WTC11 (cell line): ENCODE measurements around the gene PPP1R3F. TPM values are rescaled to one million over a fixed set of nuclear protein-coding genes. Genes with fewer than 3 reads are reported as not detected.
"Not testable (repeated sequence)": the region's sequence is repeated elsewhere in the genome, so short reads cannot be mapped to it uniquely, and the experiment has no call there.

Experiments
- ATAC-seq: fragments of 200-7000 bp; cut with Tn5 transposase; 2 replicates; pipeline ENCODE4 v1.10.0; 2021; ENCODE audit warnings: mild to moderate bottlenecking, moderate library complexity
- CTCF ChIA-PET: fragments of 300-600 bp; sonication (Branson Sonifier 250); formaldehyde crosslinking; loops from one replicate; lab custom pipeline; 2021; ENCODE audit warnings: antibody characterized with exemption; lab: Charles Lee
- POLR2A ChIA-PET: fragments of 350-600 bp; sonication (Branson Sonifier 250); formaldehyde crosslinking; loops from one replicate; lab custom pipeline; 2021; ENCODE audit warnings: antibody characterized with exemption; lab: Charles Lee
- DNase-seq: peaks from one replicate; pipeline ENCODE4 v3.0.0; 2021; ENCODE audit warnings: low spot score
- H3K27ac Mint-ChIP-seq: 2 replicates; pipeline ENCODE4 v1.8.0; 2021; ENCODE audit warnings: mixed read lengths
- H3K27me3 Mint-ChIP-seq: 2 replicates; pipeline ENCODE4 v1.8.0; 2021; ENCODE audit warnings: low read depth, mild to moderate bottlenecking, moderate library complexity, mixed read lengths
- H3K36me3 Mint-ChIP-seq: 2 replicates; pipeline ENCODE4 v1.8.0; 2021; ENCODE audit warnings: mixed read lengths
- H3K4me1 Mint-ChIP-seq: 2 replicates; pipeline ENCODE4 v1.8.0; 2022; ENCODE audit warnings: mixed read lengths
- H3K4me3 Mint-ChIP-seq: 2 replicates; pipeline ENCODE4 v1.8.0; 2021; ENCODE audit warnings: mild to moderate bottlenecking, moderate library complexity, mixed read lengths
- H3K9me3 Mint-ChIP-seq: 2 replicates; pipeline ENCODE4 v1.8.0; 2021; ENCODE audit warnings: mixed read lengths
- FOXP4 ChIP-seq: sonication (generic); formaldehyde crosslinking; IDR thresholded peaks from 2 replicates; pipeline ENCODE4 v1.8.0; 2022; ENCODE audit warnings: mild to moderate bottlenecking, missing genetic modification reagents
- GTF2I ChIP-seq: fragments of 250-450 bp; sonication (Bioruptor Pico); conservative IDR thresholded peaks from 2 replicates; pipeline ENCODE4 v1.4.0; 2021; ENCODE audit warnings: mild to moderate bottlenecking
- HMGA2 ChIP-seq: fragments of 250-450 bp; sonication (Bioruptor Pico); IDR thresholded peaks from 2 replicates; pipeline ENCODE4 v1.4.0; 2021; ENCODE audit warnings: mild to moderate bottlenecking, moderate library complexity
- HMGXB4 ChIP-seq: sonication (generic); formaldehyde crosslinking; IDR thresholded peaks from 2 replicates; pipeline ENCODE4 v1.8.1; 2023; ENCODE audit warnings: mild to moderate bottlenecking, moderate library complexity, missing genetic modification reagents
- JAZF1 ChIP-seq: fragments of 250-450 bp; sonication (Bioruptor Pico); IDR thresholded peaks from 2 replicates; pipeline ENCODE4 v1.9.0; 2021; ENCODE audit warnings: moderate library complexity, mild to moderate bottlenecking, inconsistent platforms
- NR1H2 ChIP-seq: sonication (generic); formaldehyde crosslinking; IDR thresholded peaks from 2 replicates; pipeline ENCODE4 v1.9.0; 2021; ENCODE audit warnings: mild to moderate bottlenecking, moderate library complexity, missing genetic modification reagents
- PREB ChIP-seq: sonication (generic); formaldehyde crosslinking; IDR thresholded peaks from 2 replicates; pipeline ENCODE4 v1.8.1; 2022; ENCODE audit warnings: mild to moderate bottlenecking, missing genetic modification reagents, moderate library complexity, borderline replicate concordance
- PRRX2 ChIP-seq: fragments of 250-450 bp; sonication (Bioruptor Pico); IDR thresholded peaks from 2 replicates; pipeline ENCODE4 v1.8.0; 2021; ENCODE audit warnings: mild to moderate bottlenecking
- ZMAT4 ChIP-seq: fragments of 250-450 bp; sonication (Bioruptor Pico); IDR thresholded peaks from 2 replicates; pipeline ENCODE4 v1.9.0; 2021; ENCODE audit warnings: mild to moderate bottlenecking
- ZNF219 ChIP-seq: sonication (generic); formaldehyde crosslinking; IDR thresholded peaks from 2 replicates; pipeline ENCODE4 v1.8.0; 2023; ENCODE audit warnings: missing genetic modification reagents, mild to moderate bottlenecking, borderline replicate concordance
- ZNF317 ChIP-seq: sonication (generic); formaldehyde crosslinking; IDR thresholded peaks from 2 replicates; pipeline ENCODE4 v1.8.1; 2023; ENCODE audit warnings: low read depth, mild to moderate bottlenecking, moderate library complexity, missing genetic modification reagents, borderline replicate concordance
- ZNF532 ChIP-seq: fragments of 250-450 bp; sonication (Bioruptor Pico); IDR thresholded peaks from 2 replicates; pipeline ENCODE4 v1.9.0; 2021; ENCODE audit warnings: mild to moderate bottlenecking, borderline replicate concordance
- total RNA-seq: library from RNA; stranded (reverse); gene quantifications from 3 replicates; pipeline ENCODE4 v1.2.3, GENCODE V29; 2021

The PPP1R3F gene
- total RNA-seq, 1 experiment from 2014 or later: 7.0 TPM

- Mint-ChIP-seq H3K4me1 (peaks cover 48% of the 10 kb centered on the region), H3K27me3 (no peaks in the 10 kb centered on the region), H3K27ac (no peak overlapping the region), H3K36me3 (no peaks in the 10 kb centered on the region), H3K9me3 (no peaks in the 10 kb centered on the region), H3K4me3 (no peak overlapping the region)
- ATAC-seq: no peak
- ChIA-PET POLR2A (interaction anchor here (0.6 kb wide), 1 partner anchor 12 kb away, joined by 7 read pairs; no protein-coding TSS in a partner anchor), CTCF (no interaction called here)
- no peak for DNase-seq
- TF ChIP-seq ZNF532 (CRISPR knock-in tag) (no peak), NR1H2 (CRISPR knock-in tag) (no peak), PRRX2 (CRISPR knock-in tag) (no peak), GTF2I (CRISPR knock-in tag) (no peak), ZNF219 (CRISPR knock-in tag) (no peak), HMGA2 (CRISPR knock-in tag) (no peak), PREB (no peak), ZNF317 (CRISPR knock-in tag) (no peak), ZMAT4 (CRISPR knock-in tag) (no peak), HMGXB4 (CRISPR knock-in tag) (no peak)
Measured at GRCh38 chrX:49312176-49312575, 42.6 kb downstream of the PPP1R3F start.

GRCh38 chrX:49316085-49316484, 46.5 kb downstream of the PPP1R3F start:
- Mint-ChIP-seq H3K9me3 (no peaks in the 10 kb centered on the region), H3K4me3 (no peak overlapping the region), H3K4me1 (peaks cover 11% of the 10 kb centered on the region), H3K27me3 (no peaks in the 10 kb centered on the region), H3K36me3 (no peaks in the 10 kb centered on the region), H3K27ac (no peak overlapping the region)
- DNase-seq: no peak
- POLR2A ChIA-PET: no interaction called here
- no peak for ATAC-seq
- CTCF ChIA-PET: interaction anchor here (1.0 kb wide), 1 partner anchor 24 kb away, joined by 4 read pairs; no protein-coding TSS in a partner anchor
- TF ChIP-seq FOXP4: no peak
- no peak for TF ChIP-seq JAZF1 (CRISPR knock-in tag)

GRCh38 chrX:49321737-49322136, 52.1 kb downstream of the PPP1R3F start, which contains the start of gene GAGE12J:
Gene GAGE12J (plus strand): TSS chrX:49322037. CDS start chrX:49323194, 1,157 bp downstream.
- POLR2A ChIA-PET, ATAC-seq: not testable (repeated sequence)

GRCh38 chrX:49322266-49322665, 52.7 kb downstream of the PPP1R3F start:
- ATAC-seq, DNase-seq, H3K27me3 Mint-ChIP-seq, CTCF ChIA-PET, H3K36me3 Mint-ChIP-seq, POLR2A ChIA-PET, H3K4me1 Mint-ChIP-seq, H3K4me3 Mint-ChIP-seq, H3K9me3 Mint-ChIP-seq, H3K27ac Mint-ChIP-seq: not testable (repeated sequence)

More at GRCh38 chrX:49321737-49322136, 52.1 kb downstream of the PPP1R3F start, which contains the start of gene GAGE12J:
- H3K4me1 Mint-ChIP-seq, H3K4me3 Mint-ChIP-seq, DNase-seq, H3K9me3 Mint-ChIP-seq, H3K27me3 Mint-ChIP-seq, H3K36me3 Mint-ChIP-seq, CTCF ChIA-PET, H3K27ac Mint-ChIP-seq: not testable (repeated sequence)

- H3K36me3 Mint-ChIP-seq, H3K27me3 Mint-ChIP-seq, CTCF ChIA-PET, H3K4me1 Mint-ChIP-seq, ATAC-seq, POLR2A ChIA-PET, DNase-seq, H3K9me3 Mint-ChIP-seq, H3K4me3 Mint-ChIP-seq, H3K27ac Mint-ChIP-seq: not testable (repeated sequence)
Measured at GRCh38 chrX:49323735-49324134, 54.1 kb downstream of the PPP1R3F start.

- H3K4me3 Mint-ChIP-seq, CTCF ChIA-PET, H3K9me3 Mint-ChIP-seq, H3K27ac Mint-ChIP-seq, POLR2A ChIA-PET, DNase-seq, H3K27me3 Mint-ChIP-seq, H3K36me3 Mint-ChIP-seq, ATAC-seq, H3K4me1 Mint-ChIP-seq: not testable (repeated sequence)
Measured at GRCh38 chrX:49330421-49330820, 60.8 kb downstream of the PPP1R3F start.
